HepG2 (cell line): ENCODE measurements around the gene SEPTIN10. TPM values are rescaled to one million over a fixed set of nuclear protein-coding genes. Genes with fewer than 3 reads are reported as not detected.

Source experiments
- ATAC-seq: fragments of 200-7000 bp; cut with Tn5 transposase; 3 replicates; pipeline ENCODE4 v1.9.1; 2020; ENCODE audit warnings: mild to moderate bottlenecking, moderate library complexity
- BruUV-seq: library from RNA; stranded (reverse); fragments of 400-500 nt; replicated peaks from 2 replicates; lab custom pipeline; 2021; lab: Mats Ljungman, UMichigan
- CTCF ChIA-PET: fragments of 300-600 bp; formaldehyde crosslinking; extraction: SDS; loops from one replicate; lab custom pipeline; 2021; ENCODE audit warnings: low total read pairs, inconsistent platforms, low intra/inter-chr PET ratio; lab: Yijun Ruan, JAX
- POLR2A ChIA-PET: fragments of 350-600 bp; sonication (Branson Sonifier 250); formaldehyde crosslinking; loops from one replicate; lab custom pipeline; 2020; ENCODE audit warnings: antibody characterized with exemption, inconsistent platforms; lab: Yijun Ruan, JAX
- DNase-seq: peaks from one replicate; pipeline ENCODE4 v3.0.0-alpha.2; 2015; ENCODE audit warnings: low spot score
- FAIRE-seq: peaks from 3 replicates; lab custom pipeline; 2011; peaks lifted over from hg19 to GRCh38; lab: Jason Lieb, UNC
- H2AFZ ChIP-seq: one replicate; pipeline ENCODE4 v1.6.1; 2011; ENCODE audit warnings: low read length, inconsistent platforms
- H3K27ac ChIP-seq: fragments of 300-600 bp; 3 replicates; pipeline ENCODE4 v1.8.0; 2011; ENCODE audit warnings: mixed run types, mild to moderate bottlenecking, mixed read lengths, low read length, inconsistent platforms; ENCODE audit not compliant: insufficient read depth; ENCODE audit errors: extremely low read length
- H3K27me3 ChIP-seq, 2 experiments: fragments of 200-600 bp in 1 of 2; 2 replicates in 1 of 2; 3 replicates in 1 of 2; pipeline versions ENCODE4 v1.6.0 to v1.8.0; 2011; ENCODE audit warnings: low read length in 2 of 2, mild to moderate bottlenecking in 2 of 2, moderate library complexity in 2 of 2, inconsistent platforms in 1 of 2; ENCODE audit not compliant: insufficient read depth in 2 of 2, control insufficient read depth in 1 of 2
- H3K36me3 ChIP-seq, 2 experiments: fragments of 200-600 bp in 1 of 2; replicated peaks in 1 of 2; 2 replicates in 1 of 2; 3 replicates in 1 of 2; pipeline versions ENCODE4 v1.5.1 to v1.8.0; 2011; ENCODE audit warnings: low read length in 2 of 2, inconsistent platforms in 1 of 2; ENCODE audit not compliant: insufficient read depth in 2 of 2, control insufficient read depth in 1 of 2
- H3K4me1 ChIP-seq: 2 replicates; pipeline ENCODE4 v1.5.1; 2012; ENCODE audit warnings: low read length, inconsistent platforms; ENCODE audit not compliant: insufficient read depth
- H3K4me2 ChIP-seq: 2 replicates; pipeline ENCODE4 v1.6.0; 2011; ENCODE audit warnings: low read depth, low read length, inconsistent platforms
- H3K4me3 ChIP-seq, 3 experiments: fragments of 200-600 bp in 1 of 3; sonication (generic), shearing (Covaris generic) in 1 of 3; replicated peaks in 1 of 3; 2 replicates each; pipeline ENCODE4 v1.5.1; 2011 to 2016; ENCODE audit warnings: low read length in 3 of 3, inconsistent platforms in 2 of 3, low read depth in 2 of 3, mild to moderate bottlenecking in 2 of 3, control low read depth in 1 of 3, mixed read lengths in 1 of 3; ENCODE audit not compliant: insufficient read depth in 1 of 3
- H3K79me2 ChIP-seq: one replicate; pipeline ENCODE4 v1.6.1; 2011; ENCODE audit warnings: low read length, inconsistent platforms; ENCODE audit not compliant: insufficient read depth
- H3K9ac ChIP-seq: 2 replicates; pipeline ENCODE4 v1.6.0; 2011; ENCODE audit warnings: mild to moderate bottlenecking, low read depth, low read length, inconsistent platforms; ENCODE audit not compliant: insufficient read depth
- H3K9me3 ChIP-seq: 2 replicates; pipeline ENCODE4 v1.5.1; 2012; ENCODE audit warnings: mild to moderate bottlenecking, low read length
- H4K20me1 ChIP-seq: 2 replicates; pipeline ENCODE4 v1.6.0; 2011; ENCODE audit warnings: inconsistent platforms, mild to moderate bottlenecking, low read length, moderate library complexity; ENCODE audit not compliant: insufficient read depth
- BORCS8-MEF2B ChIP-seq: sonication (generic); formaldehyde crosslinking; IDR thresholded peaks from 2 replicates; pipeline ENCODE4 v1.8.0; 2022; ENCODE audit warnings: mild to moderate bottlenecking, missing genetic modification reagents
- KLF16 ChIP-seq, 2 experiments: sonication (generic) in 1 of 2; formaldehyde crosslinking in 1 of 2; IDR thresholded peaks; 2 replicates each; pipeline versions ENCODE4 v1.6.1 to v1.8.0; 2016 to 2023; ENCODE audit warnings: missing genetic modification reagents in 2 of 2, missing compliant biosample characterization in 1 of 2
- NAIF1 ChIP-seq: sonication (generic); formaldehyde crosslinking; IDR thresholded peaks from 2 replicates; pipeline ENCODE4 v1.5.0; 2020; ENCODE audit warnings: mild to moderate bottlenecking, missing genetic modification reagents, borderline replicate concordance
- NFYC ChIP-seq: IDR thresholded peaks from 2 replicates; pipeline ENCODE4 v1.6.1; 2016; ENCODE audit warnings: missing genetic modification reagents, missing compliant biosample characterization
- NRL ChIP-seq: sonication (generic); formaldehyde crosslinking; IDR thresholded peaks from 2 replicates; pipeline ENCODE4 v1.5.0; 2020; ENCODE audit warnings: missing genetic modification reagents, mild to moderate bottlenecking, moderate library complexity, borderline replicate concordance
- PRMT3 ChIP-seq: sonication (generic); formaldehyde crosslinking; IDR thresholded peaks from 2 replicates; pipeline ENCODE4 v1.8.1; 2022; ENCODE audit warnings: low read depth, mild to moderate bottlenecking, moderate library complexity, missing genetic modification reagents, borderline replicate concordance
- SKI ChIP-seq: fragments of 450-650 bp; IDR thresholded peaks from one replicate; pipeline ENCODE4 v1.6.1; 2018; ENCODE audit warnings: mild to moderate bottlenecking; ENCODE audit not compliant: partially characterized antibody
- STAT5B ChIP-seq: sonication (generic); formaldehyde crosslinking; IDR thresholded peaks from 2 replicates; pipeline ENCODE4 v1.4.0; 2020; ENCODE audit warnings: missing genetic modification reagents
- TCF12 ChIP-seq, 2 experiments: fragments of 450-650 bp in 1 of 2; sonication (generic) in 1 of 2; formaldehyde crosslinking in 1 of 2; IDR thresholded peaks; 2 replicates each; pipeline versions ENCODE4 v1.6.1 to v1.8.0; 2017 to 2022; ENCODE audit warnings: antibody characterized with exemption in 1 of 2, mild to moderate bottlenecking in 1 of 2, missing genetic modification reagents in 1 of 2, moderate library complexity in 1 of 2
- TOPORS ChIP-seq: sonication (generic); formaldehyde crosslinking; IDR thresholded peaks from 2 replicates; pipeline ENCODE4 v1.8.0; 2023; ENCODE audit warnings: mild to moderate bottlenecking, missing genetic modification reagents
- WIZ ChIP-seq: sonication (generic); formaldehyde crosslinking; IDR thresholded peaks from 2 replicates; pipeline ENCODE4 v1.5.1; 2020; ENCODE audit warnings: mild to moderate bottlenecking, missing genetic modification reagents
- ZNF18 ChIP-seq: sonication (generic); formaldehyde crosslinking; IDR thresholded peaks from 2 replicates; pipeline ENCODE4 v1.8.0; 2022; ENCODE audit warnings: mild to moderate bottlenecking, missing genetic modification reagents; ENCODE audit not compliant: insufficient replicate concordance
- ZNF431 ChIP-seq: sonication (generic); formaldehyde crosslinking; IDR thresholded peaks from 2 replicates; pipeline ENCODE4 v1.9.0; 2022; ENCODE audit warnings: missing genetic modification reagents, low read depth, mild to moderate bottlenecking, borderline replicate concordance
- ZNF546 ChIP-seq: sonication (generic); formaldehyde crosslinking; conservative IDR thresholded peaks from 2 replicates; pipeline ENCODE4 v1.8.1; 2023; ENCODE audit warnings: mild to moderate bottlenecking, missing genetic modification reagents
- ZNF563 ChIP-seq: sonication (generic); formaldehyde crosslinking; IDR thresholded peaks from 2 replicates; pipeline ENCODE4 v1.8.0; 2022; ENCODE audit warnings: mild to moderate bottlenecking, moderate library complexity, missing genetic modification reagents
- ZNF574 ChIP-seq: sonication (generic); formaldehyde crosslinking; IDR thresholded peaks from 2 replicates; pipeline ENCODE4 v1.4.0; 2020; ENCODE audit warnings: missing genetic modification reagents
- ZNF644 ChIP-seq: IDR thresholded peaks from 2 replicates; pipeline ENCODE4 v1.6.1; 2016; ENCODE audit warnings: low read depth
- ZNF709 ChIP-seq: sonication (generic); formaldehyde crosslinking; IDR thresholded peaks from 2 replicates; pipeline ENCODE4 v1.5.0; 2020; ENCODE audit warnings: mild to moderate bottlenecking, missing genetic modification reagents
- WGBS: methylation state at CpG from one replicate; pipeline ENCODE4 v1.1.6; 2017; ENCODE audit warnings: low lambda C conversion rate; 5-methylcytosine and 5-hydroxymethylcytosine counted together
- in situ Hi-C: cut with HindIII; loops from 2 replicates; pipeline ENCODE4 v1.10.0; 2017; ENCODE audit warnings: low pct_unique_long_range_greater_than_20kb; ENCODE audit not compliant: extremely low pct_ligation_motif_present
- intact Hi-C: fragments of 100-400 bp; cut with micrococcal nuclease; formaldehyde crosslinking; loops from one replicate; pipeline ENCODE4 v1.10.0; 2022; ENCODE audit not compliant: unreplicated experiment
- polyA plus RNA-seq, 8 experiments: library from polyadenylated mRNA; depleted of rRNA in 3 of 8; stranded (reverse) in 7 of 8; unstranded in 1 of 8; fragments of >200 nt; fragmentation: Illumina TruSeq in 4 of 8; extraction: Trizol in 4 of 8; gene quantifications; 2 replicates each; pipeline versions ENCODE4 v1.2.1 to v1.2.3, GENCODE V29; 2011 to 2016; ENCODE audit warnings: low read depth in 4 of 8, missing spikeins in 1 of 8, mixed read lengths in 1 of 8; ENCODE audit not compliant: insufficient read depth in 1 of 8
- total RNA-seq, 5 experiments: library from RNA; depleted of rRNA; stranded (reverse); fragments of >200 nt; fragmentation: Illumina TruSeq; extraction: Trizol; gene quantifications; 2 replicates each; pipeline ENCODE4 v1.2.3, GENCODE V29; 2016; ENCODE audit warnings: low read depth in 1 of 5

The SEPTIN10 gene
- total and polyA plus RNA-seq, 2 of the 13 experiments (the other 11 are each of a cell fraction or from before 2014, with no cell fraction given) = 45.8 to 67.5 TPM

- ChIA-PET POLR2A (interaction anchor here (0.8 to 5.1 kb wide), 22 partner anchors 8 to 99 kb away, joined by 3 to 132 read pairs (median 12); no protein-coding TSS in a partner anchor), CTCF (interaction anchor here (0.8 to 1.4 kb wide), 2 partner anchors 100 to 121 kb away, joined by 5 to 6 read pairs; no protein-coding TSS in a partner anchor)
- Histone ChIP-seq H3K27me3 (no peaks in the 10 kb centered on the region; a peak in 1 of 5 replicates), H3K79me2 (peaks cover 86% of the 10 kb centered on the region), H3K4me1 (peaks cover 54% of the 10 kb centered on the region), H4K20me1 (peaks cover 41% of the 10 kb centered on the region), H3K36me3 (no peaks in the 10 kb centered on the region; a peak in 1 of 5 replicates), H3K9ac (peak overlapping the region; percentile 89), H3K4me3 (peak overlapping the region; percentile 67 to 94 (median 80)), H2AFZ (no peak overlapping the region), H3K27ac (peak overlapping the region; percentile 88), H3K4me2 (peak overlapping the region; percentile 83), H3K9me3 (no peaks in the 10 kb centered on the region)
- DNase-seq = no peak
- FAIRE-seq = no peak
- intact Hi-C loops (loop anchor here (1.0 to 2.0 kb wide), 4 partner anchors 29 to 100 kb away; no protein-coding TSS in a partner anchor), in situ Hi-C loops (loop anchor here (5.0 kb wide), 1 partner anchor 47 kb away; no protein-coding TSS in a partner anchor)
- BruUV-seq = no TSS peak
- peak; percentile 8 for ATAC-seq
- WGBS = 2% methylated on average over 35 of the region's 90 CpGs
- peak; percentile 87 for TF ChIP-seq ZNF18 (CRISPR knock-in tag)
- TF ChIP-seq BORCS8-MEF2B (CRISPR knock-in tag) = no peak
- 0 out of 2 replicates have a peak, but pooled peaks have one; percentile 36 for TF ChIP-seq STAT5B (CRISPR knock-in tag)
- no peak for TF ChIP-seq ZNF644 (CRISPR knock-in tag)
- TF ChIP-seq KLF16 (CRISPR knock-in tag; IDR thresholded peaks at IDR 0.05) = peak in 1 of 2 experiments; percentile 54; a peak in 2 of 4 replicates
- no peak; the same call in none of the 2 replicates for TF ChIP-seq ZNF431 (CRISPR knock-in tag)
- peak; percentile 93 for TF ChIP-seq NRL (CRISPR knock-in tag)
- no peak for TF ChIP-seq WIZ (CRISPR knock-in tag)
- TF ChIP-seq TOPORS (CRISPR knock-in tag) = no peak; the same call in 1 of the 2 replicates
- TF ChIP-seq PRMT3 (CRISPR knock-in tag) = peak; percentile 83; the same call in 1 of the 2 replicates
- no peak for TF ChIP-seq NFYC (CRISPR knock-in tag)
- TF ChIP-seq ZNF574 (CRISPR knock-in tag) = peak; percentile 11; the same call in 1 of the 2 replicates
- no peak for TF ChIP-seq TCF12 (IDR thresholded peaks at IDR 0.05)
- TF ChIP-seq TCF12 (CRISPR knock-in tag; IDR thresholded peaks at IDR 0.05) = peak; percentile 53
- peak; percentile 92 for TF ChIP-seq ZNF546 (CRISPR knock-in tag)
- peak; percentile 31; the same call in 1 of the 2 replicates for TF ChIP-seq NAIF1 (CRISPR knock-in tag)
- peak; percentile 91 for TF ChIP-seq ZNF709 (CRISPR knock-in tag)
- peak; percentile 86 for TF ChIP-seq ZNF563
- TF ChIP-seq SKI = no peak
These were observed 1.2 kb upstream of the SEPTIN10 start for GRCh38 chr2:109614715-109615636.
